Right lung (tissue), 5 donors: ENCODE results near the gene P2RY14. TPM values are rescaled to one million over a fixed set of nuclear protein-coding genes. Genes with fewer than 3 reads are reported as not detected.
A peak's percentile ranks its signal among the peaks of the same experiment; 100 is the strongest.
"Not testable (repeated sequence)": the region's sequence is repeated elsewhere in the genome, so short reads cannot be mapped to it uniquely, and the experiment has no call there.

Experiments used
- DNase-seq, 2 donors: peaks; one replicate each; pipeline ENCODE4 v3.0.0-alpha.2; 2013
- polyA plus RNA-seq, 5 donors: library from polyadenylated mRNA; unstranded; fragments of 120-200 nt; gene quantifications; one replicate each; pipeline versions ENCODE4 v1.2.1 to v1.2.3, GENCODE V29; 2013; ENCODE audit warnings: inconsistent platforms in 1 of 5, low replicate concordance in 1 of 5; ENCODE audit not compliant: insufficient read length in 5 of 5, insufficient read depth in 1 of 5

The P2RY14 gene
- polyA plus RNA-seq, 5 donors: 3.9 to 7.3 (median 5.4) TPM

GRCh38 chr3:151183265-151183671 lies 95.1 kb downstream of the P2RY14 start:
- no peak for DNase-seq

GRCh38 chr3:151182349-151183079 lies 95.8 kb downstream of the P2RY14 start:
- no peak for DNase-seq

GRCh38 chr3:151178208-151178845 lies 100.0 kb downstream of the P2RY14 start:
- DNase-seq: no peak

GRCh38 chr3:151175952-151176351 lies 102.4 kb downstream of the P2RY14 start:
- DNase-seq: no peak

GRCh38 chr3:151174351-151174750 lies 104.0 kb downstream of the P2RY14 start:
- DNase-seq: no peak

- DNase-seq: no peak
Measured at GRCh38 chr3:151171145-151171757, 107.1 kb downstream of the P2RY14 start.

GRCh38 chr3:151169948-151170679 lies 108.2 kb downstream of the P2RY14 start:
- DNase-seq: not testable (repeated sequence)

- no peak for DNase-seq
Measured at GRCh38 chr3:151169262-151169947, 108.9 kb downstream of the P2RY14 start.

GRCh38 chr3:151168269-151169094 lies 109.9 kb downstream of the P2RY14 start:
- DNase-seq: peak; percentile 38 to 39

GRCh38 chr3:151166161-151166560 lies 112.2 kb downstream of the P2RY14 start:
- no peak for DNase-seq

- DNase-seq: no peak
Measured at GRCh38 chr3:151165226-151165625, 113.1 kb downstream of the P2RY14 start.

Other genes with a start within 250 kb of the P2RY14 start
- 1 to 10 TPM in 1 of 5 donors, under 1 TPM in 4; 0.46 to 1.3 (median 0.73) TPM for gene MED12L, start 192.9 kb downstream of the P2RY14 start, polyA plus RNA-seq
- gene GPR171, start 75.3 kb downstream of the P2RY14 start, polyA plus RNA-seq: 1 to 10 TPM in 2 of 5 donors, under 1 TPM in 3; 0.27 to 1.2 (median 0.65) TPM
- gene GPR87, start 38.3 kb upstream of the P2RY14 start, polyA plus RNA-seq: not detected
- 1 to 10 TPM in 4 of 5 donors, under 1 TPM in 1; 0.77 to 1.7 (median 1.7) TPM for gene P2RY13, start 51.0 kb upstream of the P2RY14 start, polyA plus RNA-seq
- 1 to 10 TPM in 3 of 5 donors, under 1 TPM in 2; 0.70 to 2.2 (median 1.3) TPM for gene P2RY12, start 106.2 kb upstream of the P2RY14 start, polyA plus RNA-seq
- 10 to 100 TPM; 17.6 to 38.3 (median 34.3) TPM for gene IGSF10, start 182.5 kb upstream of the P2RY14 start, polyA plus RNA-seq